H1 (cell line): ENCODE measurements around the gene AASDH. TPM values are rescaled to one million over a fixed set of nuclear protein-coding genes. Genes with fewer than 3 reads are reported as not detected.

ENCODE experiments used
- CTCF ChIA-PET: fragments of 300-600 bp; sonication (Branson Sonifier 250); formaldehyde crosslinking; loops from one replicate; lab custom pipeline; 2021; ENCODE audit not compliant: partially characterized antibody; lab: Charles Lee
- POLR2A ChIA-PET: fragments of 300-600 bp; sonication (Branson Sonifier 250); formaldehyde crosslinking; loops from one replicate; lab custom pipeline; 2021; ENCODE audit warnings: inconsistent platforms; ENCODE audit not compliant: partially characterized antibody; lab: Charles Lee
- DNase-seq, 2 experiments: peaks; one replicate each; pipeline versions ENCODE4 v3.0.0 to v3.0.0-alpha.2; 2010 to 2022; ENCODE audit warnings: low spot score in 2 of 2, low read depth in 1 of 2, mixed read lengths in 1 of 2
- FAIRE-seq: peaks from 2 replicates; lab custom pipeline; 2011; peaks lifted over from hg19 to GRCh38; lab: Jason Lieb, UNC
- H2AFZ ChIP-seq: 2 replicates; pipeline ENCODE4 v1.8.1; 2012; ENCODE audit warnings: low read length, inconsistent platforms
- H2AK5ac ChIP-seq: 2 replicates; pipeline ENCODE4 v1.6.1; 2013; ENCODE audit warnings: low read depth, low read length
- H2BK120ac ChIP-seq: replicated peaks from 2 replicates; pipeline ENCODE3; 2013; ENCODE audit warnings: low read depth, low read length, inconsistent platforms
- H2BK12ac ChIP-seq: 2 replicates; pipeline ENCODE4 v1.6.1; 2013; ENCODE audit warnings: low read depth, low read length
- H2BK15ac ChIP-seq: 2 replicates; pipeline ENCODE4 v1.6.1; 2013; ENCODE audit warnings: low read length
- H2BK20ac ChIP-seq: 2 replicates; pipeline ENCODE4 v1.6.1; 2013; ENCODE audit warnings: low read length
- H2BK5ac ChIP-seq: 2 replicates; pipeline ENCODE4 v1.6.1; 2013; ENCODE audit warnings: low read depth, low read length
- H3K14ac ChIP-seq: 2 replicates; pipeline ENCODE4 v1.6.1; 2013; ENCODE audit warnings: inconsistent platforms; ENCODE audit not compliant: insufficient read length
- H3K18ac ChIP-seq: 2 replicates; pipeline ENCODE4 v1.6.1; 2013; ENCODE audit warnings: low read length; ENCODE audit errors: extremely low read depth
- H3K23ac ChIP-seq: 2 replicates; pipeline ENCODE4 v1.6.1; 2013; ENCODE audit warnings: inconsistent platforms; ENCODE audit not compliant: insufficient read length
- H3K23me2 ChIP-seq: 2 replicates; pipeline ENCODE4 v1.6.1; 2013; ENCODE audit warnings: low read depth, low read length
- H3K27ac ChIP-seq: 2 replicates; pipeline ENCODE4 v1.6.1; 2011; ENCODE audit warnings: low read depth, low read length, inconsistent platforms
- H3K27me3 ChIP-seq, 4 experiments: replicated peaks in 1 of 4; 1 replicate in 1 of 4; 2 replicates in 3 of 4; pipeline versions ENCODE4 v1.6.1 to v1.8.1; 2011 to 2013; ENCODE audit warnings: low read length in 3 of 4, mild to moderate bottlenecking in 3 of 4, inconsistent platforms in 2 of 4, mixed read lengths in 2 of 4, moderate library complexity in 1 of 4; ENCODE audit not compliant: control insufficient read depth in 3 of 4, insufficient read depth in 3 of 4; ENCODE audit errors: extremely low read depth in 1 of 4
- H3K36me3 ChIP-seq, 4 experiments: 2 replicates each; pipeline versions ENCODE4 v1.6.1 to v1.8.1; 2011 to 2013; ENCODE audit warnings: mild to moderate bottlenecking in 4 of 4, low read length in 3 of 4, moderate library complexity in 2 of 4, control low read depth in 1 of 4, inconsistent platforms in 1 of 4; ENCODE audit not compliant: insufficient read depth in 4 of 4, control insufficient read depth in 2 of 4
- H3K4ac ChIP-seq: replicated peaks from 2 replicates; pipeline ENCODE3; 2013; ENCODE audit warnings: low read length, low read depth, mixed read lengths, inconsistent platforms; ENCODE audit not compliant: insufficient read length
- H3K4me1 ChIP-seq, 4 experiments: replicated peaks in 1 of 4; 1 replicate in 1 of 4; 2 replicates in 3 of 4; pipeline versions ENCODE4 v1.6.1 to v1.8.1; 2011 to 2013; ENCODE audit warnings: low read length in 3 of 4, inconsistent platforms in 2 of 4, mixed read lengths in 1 of 4; ENCODE audit not compliant: insufficient read depth in 4 of 4, control insufficient read depth in 3 of 4
- H3K4me2 ChIP-seq, 2 experiments: 2 replicates each; pipeline versions ENCODE4 v1.6.1 to v1.8.1; 2011 to 2013; ENCODE audit warnings: low read depth in 2 of 2, low read length in 2 of 2, control low read depth in 1 of 2, inconsistent platforms in 1 of 2, mild to moderate bottlenecking in 1 of 2; ENCODE audit not compliant: insufficient read depth in 1 of 2
- H3K4me3 ChIP-seq, 4 experiments: fragments of 200-600, 300-600 bp in 1 of 4; sonication (generic), shearing (Covaris generic), sonication (Bioruptor Twin) in 1 of 4; 2 replicates each; pipeline versions ENCODE4 v1.5.1 to v1.8.1; 2011 to 2016; ENCODE audit warnings: low read length in 4 of 4, low read depth in 3 of 4, control low read depth in 2 of 4, inconsistent platforms in 2 of 4, mild to moderate bottlenecking in 2 of 4, mixed read lengths in 1 of 4, moderate library complexity in 1 of 4; ENCODE audit not compliant: insufficient read depth in 2 of 4; ENCODE audit errors: extremely low read depth in 1 of 4
- H3K56ac ChIP-seq: replicated peaks from 2 replicates; pipeline ENCODE3; 2013; ENCODE audit warnings: low read depth, mild to moderate bottlenecking, mixed read lengths, low read length, inconsistent platforms; ENCODE audit not compliant: insufficient read length
- H3K79me1 ChIP-seq: 2 replicates; pipeline ENCODE4 v1.6.1; 2013; ENCODE audit warnings: low read depth, low read length, control low read depth
- H3K79me2 ChIP-seq, 2 experiments: 2 replicates each; pipeline versions ENCODE4 v1.6.1 to v1.8.1; 2012 to 2013; ENCODE audit warnings: low read length in 2 of 2, mild to moderate bottlenecking in 2 of 2, inconsistent platforms in 1 of 2; ENCODE audit not compliant: insufficient read depth in 2 of 2, control insufficient read depth in 1 of 2
- H3K9ac ChIP-seq, 4 experiments: replicated peaks in 1 of 4; 1 replicate in 1 of 4; 2 replicates in 3 of 4; pipeline versions ENCODE4 v1.6.1 to v1.8.1; 2011 to 2013; ENCODE audit warnings: low read depth in 3 of 4, low read length in 3 of 4, control low read depth in 2 of 4, mild to moderate bottlenecking in 2 of 4, moderate library complexity in 2 of 4, inconsistent platforms in 1 of 4; ENCODE audit errors: extremely low read depth in 1 of 4
- H3K9me3 ChIP-seq, 2 experiments: 2 replicates each; pipeline versions ENCODE4 v1.6.1 to v1.8.1; 2012 to 2013; ENCODE audit warnings: mild to moderate bottlenecking in 2 of 2, moderate library complexity in 2 of 2, control low read depth in 1 of 2, inconsistent platforms in 1 of 2, low read depth in 1 of 2, low read length in 1 of 2, mixed read lengths in 1 of 2; ENCODE audit not compliant: insufficient read depth in 2 of 2
- H4K20me1 ChIP-seq, 2 experiments: replicated peaks in 1 of 2; 2 replicates each; pipeline versions ENCODE3 to v1.8.1; 2011 to 2013; ENCODE audit warnings: inconsistent platforms in 2 of 2, low read length in 2 of 2, mild to moderate bottlenecking in 1 of 2; ENCODE audit not compliant: insufficient read depth in 2 of 2, control insufficient read depth in 1 of 2
- H4K5ac ChIP-seq: 2 replicates; pipeline ENCODE4 v1.6.1; 2013; ENCODE audit warnings: low read length, low read depth, mixed read lengths, inconsistent platforms; ENCODE audit not compliant: insufficient read length
- H4K8ac ChIP-seq: 2 replicates; pipeline ENCODE4 v1.8.0; 2013; ENCODE audit warnings: mild to moderate bottlenecking, moderate library complexity, low read length, inconsistent platforms; ENCODE audit not compliant: insufficient read depth; ENCODE audit errors: extremely low read depth
- H4K91ac ChIP-seq: replicated peaks from 2 replicates; pipeline ENCODE3; 2013; ENCODE audit warnings: low read length, mixed read lengths, inconsistent platforms; ENCODE audit not compliant: insufficient read length
- BCL11A ChIP-seq, 2 experiments: IDR thresholded peaks; one replicate each; pipeline ENCODE4 v1.6.1; 2011; ENCODE audit warnings: low read depth in 2 of 2, low read length in 2 of 2, mild to moderate bottlenecking in 2 of 2
- KDM1A ChIP-seq: fragments of 200-600, 300-600 bp; sonication (generic); IDR thresholded peaks from 2 replicates; pipeline ENCODE4 v1.7.1; 2016; ENCODE audit warnings: mild to moderate bottlenecking, low read length, borderline replicate concordance
- POU5F1 ChIP-seq: IDR thresholded peaks from 2 replicates; pipeline ENCODE4 v1.6.1; 2011; ENCODE audit warnings: low read depth, mild to moderate bottlenecking, low read length, moderate library complexity
- RBBP5 ChIP-seq: IDR thresholded peaks from 2 replicates; pipeline ENCODE4 v1.7.1; 2012; ENCODE audit warnings: low read depth, mild to moderate bottlenecking, inconsistent platforms, low read length, moderate library complexity, borderline replicate concordance
- RNF2 ChIP-seq: fragments of 200-900, 300-1000 bp; sonication (generic); IDR thresholded peaks from 2 replicates; pipeline ENCODE4 v1.7.1; 2016; ENCODE audit warnings: borderline replicate concordance, low read depth, mild to moderate bottlenecking, antibody characterized with exemption, low read length; ENCODE audit not compliant: poor library complexity, severe bottlenecking; ENCODE audit errors: missing control alignments
- SUZ12 ChIP-seq: fragments of 200-600 bp; sonication (generic); IDR thresholded peaks from 2 replicates; pipeline ENCODE4 v1.6.1; 2012; ENCODE audit warnings: mild to moderate bottlenecking, inconsistent platforms, low read length, moderate library complexity, mixed read lengths
- TEAD4 ChIP-seq: IDR thresholded peaks from 2 replicates; pipeline ENCODE4 v1.6.1; 2012; ENCODE audit warnings: low read depth, low read length, inconsistent platforms, mixed read lengths
- YY1 ChIP-seq: IDR thresholded peaks from 2 replicates; pipeline ENCODE4 v1.6.1; 2011; ENCODE audit warnings: low read depth, mild to moderate bottlenecking, low read length
- WGBS, 2 experiments: shearing (Covaris generic) in 1 of 2; methylation state at CpG; one replicate each; pipeline versions ENCODE4 v1.1.6 to v1.1.7; 2013 to 2015; ENCODE audit warnings: low lambda C conversion rate in 2 of 2, mixed read lengths in 2 of 2, inconsistent platforms in 1 of 2, low coverage in 1 of 2, missing lambda C conversion rate in 1 of 2; ENCODE audit not compliant: insufficient replicate concordance in 2 of 2, insufficient coverage in 1 of 2, insufficient read length in 1 of 2; ENCODE audit errors: extremely low coverage in 1 of 2, missing lambda C conversion rate in 1 of 2; 5-methylcytosine and 5-hydroxymethylcytosine counted together
- polyA plus RNA-seq, 7 experiments: library from polyadenylated mRNA; depleted of rRNA in 3 of 7; stranded (reverse) in 5 of 7; unstranded in 2 of 7; fragments of >200 nt in 5 of 7; fragments of 200-250 nt in 2 of 7; gene quantifications; 1 replicate in 5 of 7; 2 replicates in 1 of 7; 4 replicates in 1 of 7; pipeline versions ENCODE4 v1.2.1 to v1.2.3, GENCODE V29; 2011 to 2013; ENCODE audit warnings: missing spikeins in 2 of 7, mixed read lengths in 2 of 7
- total RNA-seq: library from RNA; stranded (reverse); fragmentation: NEBNext Ultra II Directional; extraction: Animal tissue kit (Norgen Biotek cat#: 25700); gene quantifications from 2 replicates; pipeline ENCODE4 v1.2.1, GENCODE V29; 2021
- TF ChIP-seq, protein P1 (sequence below): IDR thresholded peaks from 2 replicates; pipeline ENCODE4 v1.6.1; 2011; ENCODE audit warnings: low read length, improper control_type of control experiment

Gene AASDH
- total and polyA plus RNA-seq, 2 of the 8 experiments (the other 6 are each of a cell fraction or from before 2014, with no cell fraction given) = 8.0 to 10.9 TPM

DNA sequence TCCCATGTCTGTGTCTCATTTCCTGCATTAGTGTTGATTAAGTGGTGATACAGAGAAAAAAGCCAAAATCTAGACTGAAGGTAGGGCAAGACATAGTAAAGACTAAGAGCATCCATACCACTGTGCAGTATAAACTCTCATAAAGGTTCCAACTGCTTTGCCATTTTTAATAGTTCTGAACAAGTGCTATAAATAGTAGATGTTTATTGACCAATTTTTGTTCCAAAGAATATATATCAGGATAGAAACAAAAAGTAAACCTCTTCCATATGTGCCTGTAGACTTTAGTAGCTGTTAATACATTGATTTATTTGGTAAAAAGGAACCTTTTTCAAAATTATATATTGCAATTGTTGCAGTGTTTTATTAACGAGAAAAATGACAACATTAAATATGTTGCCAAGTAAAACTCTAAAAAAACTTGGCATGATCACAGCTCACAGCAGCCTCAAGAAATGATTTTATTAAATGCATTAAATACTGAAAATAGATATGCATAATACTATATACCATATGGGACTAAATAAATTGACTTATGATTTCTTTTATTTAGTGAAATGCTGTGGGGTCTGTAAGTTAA, 22.3 kb upstream of the AASDH start:
- Histone ChIP-seq H3K9ac (no peak overlapping the region), H2BK5ac (no peak overlapping the region), H2AFZ (no peak overlapping the region), H3K27ac (0 out of 2 replicates have a peak overlapping the region, but pooled peaks have one; percentile 21), H2BK15ac (no peak overlapping the region), H4K20me1 (peaks cover 4 to 11% of the 10 kb centered on the region in 2 experiments), H3K9me3 (no peaks in the 10 kb centered on the region), H3K56ac (no peak overlapping the region), H3K4me1 (peaks cover 0 to 16% (median 2%) of the 10 kb centered on the region in 4 experiments; a peak in 3 of 7 replicates), H4K5ac (no peak overlapping the region), H3K4me2 (no peak overlapping the region), H3K18ac (no peak overlapping the region), H3K79me2 (peaks cover 4 to 89% of the 10 kb centered on the region in 2 experiments), H2BK12ac (no peak overlapping the region), H3K4me3 (peak overlapping the region in 1 of 4 experiments; percentile 12; a peak in 1 of 8 replicates), H3K27me3 (no peaks in the 10 kb centered on the region), H2BK20ac (no peak overlapping the region), H3K36me3 (peaks cover 2 to 24% (median 19%) of the 10 kb centered on the region in 4 experiments; a peak in 7 of 8 replicates), H3K79me1 (no peaks in the 10 kb centered on the region; the same call in 1 of the 2 replicates), H4K8ac (no peak overlapping the region), H3K23me2 (no peaks in the 10 kb centered on the region), H3K14ac (no peak overlapping the region), H2AK5ac (no peak overlapping the region), H2BK120ac (no peak overlapping the region), H4K91ac (no peak overlapping the region), H3K23ac (no peak overlapping the region), H3K4ac (no peak overlapping the region)
- POLR2A ChIA-PET = interaction anchor here (0.8 to 4.2 kb wide), 6 partner anchors 23 to 360 kb away, joined by 3 to 36 read pairs (median 4); partner anchors contain the start of genes AASDH, PAICS and PPAT
- CTCF ChIA-PET = interaction anchor here (0.9 to 1.5 kb wide), 2 partner anchors 15 to 35 kb away, joined by 3 to 6 read pairs; no protein-coding TSS in a partner anchor
- 83% methylated on average over 1 of the region's 1 CpG; no CpG with 5 or more reads in 1 of the 2 experiments for WGBS, 2 experiments
- DNase-seq (no peak), FAIRE-seq (no peak)
- TF ChIP-seq POU5F1 = no peak
- TF ChIP-seq BCL11A (IDR thresholded peaks at IDR 0.05; ENCODE audit: low read depth in 2 of 2, low read length in 2 of 2) = no peak
- no peak for TF ChIP-seq KDM1A
- no peak for TF ChIP-seq SUZ12
- no peak for TF ChIP-seq RNF2
- no peak for TF ChIP-seq YY1
- TF ChIP-seq, protein P1, sequence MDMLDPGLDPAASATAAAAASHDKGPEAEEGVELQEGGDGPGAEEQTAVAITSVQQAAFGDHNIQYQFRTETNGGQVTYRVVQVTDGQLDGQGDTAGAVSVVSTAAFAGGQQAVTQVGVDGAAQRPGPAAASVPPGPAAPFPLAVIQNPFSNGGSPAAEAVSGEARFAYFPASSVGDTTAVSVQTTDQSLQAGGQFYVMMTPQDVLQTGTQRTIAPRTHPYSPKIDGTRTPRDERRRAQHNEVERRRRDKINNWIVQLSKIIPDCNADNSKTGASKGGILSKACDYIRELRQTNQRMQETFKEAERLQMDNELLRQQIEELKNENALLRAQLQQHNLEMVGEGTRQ = no peak
- TF ChIP-seq RBBP5 = no peak
- no peak for TF ChIP-seq TEAD4
